Caco-2 (cell line): ENCODE measurements around the gene SFT2D1. TPM values are rescaled to one million over a fixed set of nuclear protein-coding genes. Genes with fewer than 3 reads are reported as not detected.
"Not testable (repeated sequence)": the region's sequence is repeated elsewhere in the genome, so short reads cannot be mapped to it uniquely, and the experiment has no call there.

ENCODE experiments used
- BruUV-seq: library from RNA; stranded (reverse); fragments of 400-500 nt; replicated peaks from 2 replicates; lab custom pipeline; 2021; lab: Mats Ljungman, UMichigan
- CTCF ChIA-PET: fragments of 300-600 bp; sonication (Branson Sonifier 250); formaldehyde crosslinking; loops from one replicate; lab custom pipeline; 2022; ENCODE audit warnings: antibody characterized with exemption; lab: Charles Lee
- POLR2A ChIA-PET: fragments of 300-600 bp; sonication (Branson Sonifier 250); formaldehyde crosslinking; loops from one replicate; lab custom pipeline; 2022; ENCODE audit warnings: antibody characterized with exemption; lab: Charles Lee
- DNase-seq, 2 experiments: peaks; one replicate each; pipeline versions ENCODE4 v3.0.0 to v3.0.0-alpha.2; 2020 to 2022
- H3K27me3 ChIP-seq: replicated peaks from 2 replicates; pipeline ENCODE4 v1.6.0; 2011; ENCODE audit warnings: low read length; ENCODE audit not compliant: control insufficient read depth, insufficient read depth
- H3K36me3 ChIP-seq: 2 replicates; pipeline ENCODE4 v1.5.1; 2011; ENCODE audit warnings: low read length; ENCODE audit not compliant: control insufficient read depth, insufficient read depth
- H3K4me1 ChIP-seq: fragments of 250-450 bp; sonication (Bioruptor Pico); 2 replicates; pipeline ENCODE4 v1.5.1; 2020; ENCODE audit warnings: mild to moderate bottlenecking
- H3K4me3 ChIP-seq: 2 replicates; pipeline ENCODE4 v1.5.1; 2011; ENCODE audit warnings: low read depth, mild to moderate bottlenecking, control low read depth, low read length
- H3K9me3 ChIP-seq: fragments of 250-450 bp; sonication (Bioruptor Pico); 2 replicates; pipeline ENCODE4 v1.5.1; 2020; ENCODE audit warnings: mild to moderate bottlenecking, moderate library complexity
- H3K27ac Mint-ChIP-seq: one replicate; pipeline ENCODE4 v1.8.0; 2022; ENCODE audit warnings: mixed read lengths; ENCODE audit not compliant: unreplicated experiment
- H3K27me3 Mint-ChIP-seq: one replicate; pipeline ENCODE4 v1.8.0; 2022; ENCODE audit warnings: mixed read lengths; ENCODE audit not compliant: insufficient read depth, unreplicated experiment
- H3K36me3 Mint-ChIP-seq: one replicate; pipeline ENCODE4 v1.8.0; 2022; ENCODE audit warnings: mild to moderate bottlenecking, mixed read lengths; ENCODE audit not compliant: insufficient read depth, unreplicated experiment
- H3K4me1 Mint-ChIP-seq: one replicate; pipeline ENCODE4 v1.8.0; 2022; ENCODE audit warnings: low read depth, mixed read lengths; ENCODE audit not compliant: unreplicated experiment
- H3K4me3 Mint-ChIP-seq: one replicate; pipeline ENCODE4 v1.8.0; 2022; ENCODE audit warnings: mild to moderate bottlenecking, moderate library complexity, mixed read lengths; ENCODE audit not compliant: unreplicated experiment
- H3K9me3 Mint-ChIP-seq: one replicate; pipeline ENCODE4 v1.8.0; 2022; ENCODE audit warnings: mixed read lengths; ENCODE audit not compliant: unreplicated experiment
- intact Hi-C: fragments of 100-400 bp; cut with micrococcal nuclease; formaldehyde crosslinking; loops from one replicate; pipeline ENCODE4 v1.10.0; 2022; ENCODE audit not compliant: unreplicated experiment
- total RNA-seq: library from RNA; stranded (reverse); gene quantifications from 2 replicates; pipeline ENCODE4 v1.2.3, GENCODE V29; 2022
- TF ChIP-seq, protein P1 (sequence below), 2 experiments: fragments of 200-600 bp in 1 of 2; IDR thresholded peaks; 1 replicate in 1 of 2; 2 replicates in 1 of 2; pipeline versions ENCODE4 v1.5.1 to v1.8.0; 2011 to 2022; ENCODE audit warnings: antibody characterized with exemption in 1 of 2, control low read depth in 1 of 2, inconsistent platforms in 1 of 2, low read depth in 1 of 2, low read length in 1 of 2, mild to moderate bottlenecking in 1 of 2, moderate library complexity in 1 of 2; ENCODE audit not compliant: insufficient read depth in 1 of 2, severe bottlenecking in 1 of 2, unreplicated experiment in 1 of 2

The SFT2D1 gene
- total RNA-seq, 1 experiment from 2014 or later = 48.1 TPM

DNA sequence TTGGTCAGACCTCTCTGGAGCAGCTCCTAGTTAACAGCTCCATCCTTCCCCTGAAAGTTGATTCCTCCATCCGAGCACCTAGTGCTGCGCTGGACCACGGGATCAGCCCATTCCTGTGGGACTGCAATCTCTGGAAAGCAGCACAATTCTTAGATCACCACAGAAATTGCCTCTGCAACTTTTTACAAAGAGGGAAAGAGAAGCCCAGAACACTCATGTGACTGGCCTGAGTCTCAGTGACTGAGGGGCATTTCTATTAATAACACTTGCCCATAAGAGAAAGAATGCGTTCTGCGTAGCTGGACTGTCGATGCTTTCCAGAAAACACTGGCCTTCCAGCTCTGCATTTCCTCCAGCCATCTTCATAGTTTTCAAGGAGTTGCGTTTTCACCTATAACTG, 22.1 kb upstream of the SFT2D1 start:
- POLR2A ChIA-PET = no interaction called here
- Mint-ChIP-seq H3K36me3 (no peaks in the 10 kb centered on the region), H3K9me3 (no peaks in the 10 kb centered on the region), H3K4me1 (no peaks in the 10 kb centered on the region), H3K27ac (no peak overlapping the region), H3K27me3 (no peaks in the 10 kb centered on the region), H3K4me3 (no peak overlapping the region)
- no peak for DNase-seq
- no TSS peak for BruUV-seq
- Histone ChIP-seq H3K4me3 (no peak overlapping the region), H3K27me3 (no peaks in the 10 kb centered on the region), H3K36me3 (no peaks in the 10 kb centered on the region; the same call in none of the 2 replicates), H3K9me3 (no peaks in the 10 kb centered on the region), H3K4me1 (no peaks in the 10 kb centered on the region)
- CTCF ChIA-PET = no interaction called here
- TF ChIP-seq, protein P1, sequence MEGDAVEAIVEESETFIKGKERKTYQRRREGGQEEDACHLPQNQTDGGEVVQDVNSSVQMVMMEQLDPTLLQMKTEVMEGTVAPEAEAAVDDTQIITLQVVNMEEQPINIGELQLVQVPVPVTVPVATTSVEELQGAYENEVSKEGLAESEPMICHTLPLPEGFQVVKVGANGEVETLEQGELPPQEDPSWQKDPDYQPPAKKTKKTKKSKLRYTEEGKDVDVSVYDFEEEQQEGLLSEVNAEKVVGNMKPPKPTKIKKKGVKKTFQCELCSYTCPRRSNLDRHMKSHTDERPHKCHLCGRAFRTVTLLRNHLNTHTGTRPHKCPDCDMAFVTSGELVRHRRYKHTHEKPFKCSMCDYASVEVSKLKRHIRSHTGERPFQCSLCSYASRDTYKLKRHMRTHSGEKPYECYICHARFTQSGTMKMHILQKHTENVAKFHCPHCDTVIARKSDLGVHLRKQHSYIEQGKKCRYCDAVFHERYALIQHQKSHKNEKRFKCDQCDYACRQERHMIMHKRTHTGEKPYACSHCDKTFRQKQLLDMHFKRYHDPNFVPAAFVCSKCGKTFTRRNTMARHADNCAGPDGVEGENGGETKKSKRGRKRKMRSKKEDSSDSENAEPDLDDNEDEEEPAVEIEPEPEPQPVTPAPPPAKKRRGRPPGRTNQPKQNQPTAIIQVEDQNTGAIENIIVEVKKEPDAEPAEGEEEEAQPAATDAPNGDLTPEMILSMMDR (IDR thresholded peaks at IDR 0.05; ENCODE audit: insufficient read depth in 1 of 2, low read depth in 1 of 2, low read length in 1 of 2, severe bottlenecking in 1 of 2, unreplicated experiment in 1 of 2) = no peak
- intact Hi-C loops = no loop called here

DNA sequence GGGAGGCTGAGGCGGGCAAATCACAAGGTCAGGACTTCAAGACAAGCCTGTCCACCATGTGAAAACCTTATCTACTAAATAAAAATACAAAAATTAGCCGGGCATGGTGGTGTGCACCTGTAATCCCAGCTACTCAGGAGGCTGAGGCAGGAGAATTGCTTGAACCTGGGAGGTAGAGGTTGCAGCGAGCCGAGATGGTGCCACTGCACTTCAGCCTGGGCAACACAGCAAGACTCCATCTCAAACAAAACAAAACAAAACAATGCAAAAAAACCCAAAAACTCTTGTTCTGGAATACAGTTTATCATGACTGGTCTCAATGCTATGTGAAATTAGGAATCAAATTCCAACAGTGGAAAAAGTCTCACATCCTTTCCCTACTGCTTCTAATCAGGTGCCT, 20.1 kb upstream of the SFT2D1 start:
- H3K4me1 ChIP-seq, DNase-seq, H3K36me3 Mint-ChIP-seq, H3K4me1 Mint-ChIP-seq, H3K9me3 ChIP-seq, H3K27me3 Mint-ChIP-seq, H3K9me3 Mint-ChIP-seq, intact Hi-C loops, BruUV-seq, H3K4me3 Mint-ChIP-seq, H3K36me3 ChIP-seq, H3K4me3 ChIP-seq, H3K27me3 ChIP-seq, CTCF ChIA-PET, POLR2A ChIA-PET, H3K27ac Mint-ChIP-seq: not testable (repeated sequence)

DNA sequence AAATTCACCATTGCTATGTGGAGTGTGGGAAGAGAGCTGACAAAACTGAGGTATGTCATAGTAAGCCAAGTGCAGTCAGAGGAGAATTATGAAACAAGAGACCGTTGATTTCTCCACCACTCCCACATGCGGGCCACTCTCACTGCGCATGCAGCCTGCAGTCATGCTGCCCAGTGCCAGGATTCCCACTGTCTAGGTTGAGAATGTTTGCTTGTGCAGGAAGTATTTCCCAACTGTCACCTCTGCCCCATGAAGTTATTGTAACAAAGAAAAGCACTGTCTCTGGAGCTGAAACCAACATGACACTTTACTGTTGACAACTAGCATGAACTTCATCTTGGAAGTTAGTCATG, 18.7 kb upstream of the SFT2D1 start:
- BruUV-seq = no TSS peak
- CTCF ChIA-PET = interaction anchor here (1.4 kb wide), 1 partner anchor 21 kb away, joined by 3 read pairs; no protein-coding TSS in a partner anchor
- Mint-ChIP-seq H3K9me3 (no peaks in the 10 kb centered on the region), H3K27ac (no peak overlapping the region), H3K4me3 (no peak overlapping the region), H3K4me1 (no peaks in the 10 kb centered on the region), H3K36me3 (no peaks in the 10 kb centered on the region), H3K27me3 (no peaks in the 10 kb centered on the region)
- H3K9me3 ChIP-seq = no peaks in the 10 kb centered on the region
- no peaks in the 10 kb centered on the region for H3K4me1 ChIP-seq
- intact Hi-C loops = no loop called here
- no peaks in the 10 kb centered on the region; the same call in none of the 2 replicates for H3K36me3 ChIP-seq
- POLR2A ChIA-PET = no interaction called here
- peak in 1 of 2 experiments; percentile 15 for DNase-seq
- no peaks in the 10 kb centered on the region for H3K27me3 ChIP-seq
- TF ChIP-seq, protein P1 (IDR thresholded peaks at IDR 0.05; ENCODE audit: insufficient read depth in 1 of 2, low read depth in 1 of 2, low read length in 1 of 2, severe bottlenecking in 1 of 2, unreplicated experiment in 1 of 2) = no peak
- no peak overlapping the region for H3K4me3 ChIP-seq
